Measurements from ENCODE around the gene GNAZ. TPM values are rescaled to one million over a fixed set of nuclear protein-coding genes. Genes with fewer than 3 reads are reported as not detected.

The GNAZ gene
- total RNA-seq, 1 donor from 2014 or later: 1.1 TPM

- no peaks in the 10 kb centered on the region for H3K4me1 ChIP-seq (ENCODE audit: insufficient read depth, low read length)
- TF ChIP-seq CTCF (IDR thresholded peaks at IDR 0.05; ENCODE audit: insufficient read depth, low read depth, low read length) (no peak), EZH2 (IDR thresholded peaks at IDR 0.05; ENCODE audit: insufficient read depth, low read length) (no peak)
- no peaks in the 10 kb centered on the region for H3K36me3 ChIP-seq (ENCODE audit: insufficient read depth, low read length)
- H3K4me3 ChIP-seq (ENCODE audit: insufficient read depth, low read depth, low read length): no peak overlapping the region
- H3K27ac Mint-ChIP-seq (ENCODE audit: unreplicated experiment): no peak overlapping the region
- no peak overlapping the region for H2AFZ ChIP-seq (ENCODE audit: low read depth, low read length)
- H3K36me3 Mint-ChIP-seq (ENCODE audit: low read depth, unreplicated experiment): no peaks in the 10 kb centered on the region
- H3K27ac ChIP-seq (ENCODE audit: low read depth, low read length): no peak overlapping the region
- no peaks in the 10 kb centered on the region for H3K4me1 Mint-ChIP-seq (ENCODE audit: low read depth, unreplicated experiment)
- peaks cover 5% of the 10 kb centered on the region for H3K27me3 ChIP-seq (ENCODE audit: insufficient read depth, low read length)
- H3K9me3 ChIP-seq (ENCODE audit: insufficient read depth, low read depth, low read length): peaks cover 5% of the 10 kb centered on the region
- no peak for DNase-seq (ENCODE audit: low read depth)
- H3K27me3 Mint-ChIP-seq (ENCODE audit: low read depth, unreplicated experiment): peaks cover 33% of the 10 kb centered on the region
- H3K4me2 ChIP-seq (ENCODE audit: low read length): no peak overlapping the region
- no peaks in the 10 kb centered on the region for H4K20me1 ChIP-seq (ENCODE audit: insufficient read depth, low read length)
- no peak overlapping the region for H3K9ac ChIP-seq (ENCODE audit: low read length)
- H3K79me2 ChIP-seq (ENCODE audit: insufficient read depth, low read length): no peaks in the 10 kb centered on the region
- H3K4me3 Mint-ChIP-seq (ENCODE audit: unreplicated experiment): no peak overlapping the region
- no peak for FAIRE-seq
- no peaks in the 10 kb centered on the region for H3K9me3 Mint-ChIP-seq (ENCODE audit: unreplicated experiment)
These were observed 37.7 kb upstream of the GNAZ start for GRCh38 chr22:23032658-23033057.

- no peaks in the 10 kb centered on the region for H3K4me1 Mint-ChIP-seq (ENCODE audit: low read depth, unreplicated experiment)
- FAIRE-seq: no peak
These were observed 37.0 kb upstream of the GNAZ start for GRCh38 chr22:23033116-23033905.

More at GRCh38 chr22:23033116-23033905, 37.0 kb upstream of the GNAZ start:
- Mint-ChIP-seq H3K9me3 (ENCODE audit: unreplicated experiment) (no peaks in the 10 kb centered on the region), H3K4me3 (ENCODE audit: unreplicated experiment) (no peak overlapping the region), H3K27ac (ENCODE audit: unreplicated experiment) (no peak overlapping the region), H3K27me3 (ENCODE audit: low read depth, unreplicated experiment) (peaks cover 37% of the 10 kb centered on the region), H3K36me3 (ENCODE audit: low read depth, unreplicated experiment) (no peaks in the 10 kb centered on the region)
- Histone ChIP-seq H2AFZ (ENCODE audit: low read depth, low read length) (no peak overlapping the region), H3K4me3 (ENCODE audit: insufficient read depth, low read depth, low read length) (no peak overlapping the region), H3K36me3 (ENCODE audit: insufficient read depth, low read length) (no peaks in the 10 kb centered on the region), H3K9me3 (ENCODE audit: insufficient read depth, low read depth, low read length) (peaks cover 5% of the 10 kb centered on the region), H4K20me1 (ENCODE audit: insufficient read depth, low read length) (no peaks in the 10 kb centered on the region), H3K4me1 (ENCODE audit: insufficient read depth, low read length) (no peaks in the 10 kb centered on the region), H3K4me2 (ENCODE audit: low read length) (no peak overlapping the region), H3K79me2 (ENCODE audit: insufficient read depth, low read length) (no peaks in the 10 kb centered on the region), H3K27ac (ENCODE audit: low read depth, low read length) (no peak overlapping the region), H3K27me3 (ENCODE audit: insufficient read depth, low read length) (peaks cover 5% of the 10 kb centered on the region), H3K9ac (ENCODE audit: low read length) (no peak overlapping the region)
- DNase-seq (ENCODE audit: low read depth): no peak
- no peak for TF ChIP-seq EZH2 (IDR thresholded peaks at IDR 0.05; ENCODE audit: insufficient read depth, low read length)
- TF ChIP-seq CTCF (IDR thresholded peaks at IDR 0.05; ENCODE audit: insufficient read depth, low read depth, low read length): no peak

All from astrocyte (in vitro differentiated cells and primary cell).